ENCODE measurements around the gene PPL.

DNA sequence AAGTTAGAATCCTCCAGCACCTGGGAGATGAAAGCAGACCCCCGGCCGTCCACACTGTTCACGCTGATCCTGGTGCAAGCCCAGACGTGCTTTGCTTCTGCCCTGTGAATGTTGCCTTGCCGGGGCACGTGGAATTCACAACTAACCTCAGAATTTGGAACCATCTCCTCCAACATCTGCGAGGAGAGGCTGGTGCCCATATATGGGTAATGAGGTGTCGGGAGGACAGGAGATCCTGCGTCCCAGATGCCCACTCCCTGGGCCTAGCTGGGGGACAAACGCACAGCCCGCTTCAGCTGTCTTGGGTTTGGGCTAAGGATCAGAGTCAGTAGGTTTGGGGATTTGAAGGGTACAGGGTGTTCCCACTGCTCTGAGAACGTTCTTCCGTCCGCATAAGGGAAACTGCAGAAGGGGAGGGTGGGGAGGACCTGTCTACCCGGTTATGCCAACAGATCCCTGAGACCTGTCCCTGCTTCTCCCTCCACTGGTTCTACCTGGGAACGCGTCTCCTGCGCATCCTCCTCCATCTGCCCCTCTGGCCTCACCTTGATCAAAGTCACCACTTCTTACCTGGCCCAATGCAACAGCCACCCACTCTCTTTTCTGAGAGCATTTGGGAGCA lies 14.1 kb downstream of the PPL start:
- TF ChIP-seq, protein P1, sequence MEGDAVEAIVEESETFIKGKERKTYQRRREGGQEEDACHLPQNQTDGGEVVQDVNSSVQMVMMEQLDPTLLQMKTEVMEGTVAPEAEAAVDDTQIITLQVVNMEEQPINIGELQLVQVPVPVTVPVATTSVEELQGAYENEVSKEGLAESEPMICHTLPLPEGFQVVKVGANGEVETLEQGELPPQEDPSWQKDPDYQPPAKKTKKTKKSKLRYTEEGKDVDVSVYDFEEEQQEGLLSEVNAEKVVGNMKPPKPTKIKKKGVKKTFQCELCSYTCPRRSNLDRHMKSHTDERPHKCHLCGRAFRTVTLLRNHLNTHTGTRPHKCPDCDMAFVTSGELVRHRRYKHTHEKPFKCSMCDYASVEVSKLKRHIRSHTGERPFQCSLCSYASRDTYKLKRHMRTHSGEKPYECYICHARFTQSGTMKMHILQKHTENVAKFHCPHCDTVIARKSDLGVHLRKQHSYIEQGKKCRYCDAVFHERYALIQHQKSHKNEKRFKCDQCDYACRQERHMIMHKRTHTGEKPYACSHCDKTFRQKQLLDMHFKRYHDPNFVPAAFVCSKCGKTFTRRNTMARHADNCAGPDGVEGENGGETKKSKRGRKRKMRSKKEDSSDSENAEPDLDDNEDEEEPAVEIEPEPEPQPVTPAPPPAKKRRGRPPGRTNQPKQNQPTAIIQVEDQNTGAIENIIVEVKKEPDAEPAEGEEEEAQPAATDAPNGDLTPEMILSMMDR (IDR thresholded peaks at IDR 0.05 in 4 of 5, conservative IDR thresholded peaks at IDR 0.05 in 1 of 5): no peak
- no peak for TF ChIP-seq POLR2A (IDR thresholded peaks at IDR 0.05)

Data from gastrocnemius medialis (tissue), 4 donors.